Measurements from ENCODE around the gene CNNM4.
A peak's percentile ranks its signal among the peaks of the same experiment; 100 is the strongest.

The CNNM4 gene

GRCh38 chr2:96817882-96818281, 57.2 kb downstream of the CNNM4 start:
- Histone ChIP-seq H3K36me3 (ENCODE audit: control insufficient read depth in 1 of 2, insufficient read depth in 2 of 2, low read depth in 1 of 2, low read length in 2 of 2) (peaks cover 0 to 10% of the 10 kb centered on the region in 2 experiments), H2BK15ac (ENCODE audit: low read depth, poor library complexity, severe bottlenecking) (no peak overlapping the region), H2AFZ (ENCODE audit: low read depth, low read length) (no peak overlapping the region), H3K9me3 (ENCODE audit: control insufficient read depth, low read length) (no peaks in the 10 kb centered on the region), H3K4me3 (ENCODE audit: insufficient read depth in 1 of 2, low read depth in 1 of 2, low read length in 2 of 2) (peak overlapping the region in 1 of 2 experiments; percentile 81), H2BK12ac (ENCODE audit: low read length in 2 of 2) (no peak overlapping the region), H2AK5ac (ENCODE audit: low read length, severe bottlenecking) (no peak overlapping the region), H3K14ac (ENCODE audit: low read length in 2 of 2) (no peak overlapping the region), H3K27ac (ENCODE audit: low read length, poor library complexity, severe bottlenecking) (no peak overlapping the region), H3K18ac (ENCODE audit: low read depth in 1 of 2, low read length in 2 of 2) (no peak overlapping the region), H3K4me1 (ENCODE audit: control insufficient read depth, insufficient read depth, low read depth, low read length) (peaks cover 17% of the 10 kb centered on the region), H3K9ac (ENCODE audit: low read length) (peak overlapping the region; percentile 66), H3K4ac (ENCODE audit: low read depth in 1 of 2, low read length in 2 of 2) (no peak overlapping the region), H3K79me1 (replicated peaks; ENCODE audit: low read length, poor library complexity, severe bottlenecking) (peaks cover 42% of the 10 kb centered on the region), H3K27me3 (ENCODE audit: control insufficient read depth in 1 of 2, insufficient read depth in 1 of 2, low read length in 2 of 2) (no peaks in the 10 kb centered on the region), H2BK5ac (ENCODE audit: low read depth, low read length, poor library complexity, severe bottlenecking) (no peak overlapping the region), H4K8ac (ENCODE audit: low read length) (no peak overlapping the region), H4K91ac (ENCODE audit: low read length) (no peak overlapping the region), H3K4me2 (ENCODE audit: low read length, poor library complexity, severe bottlenecking) (no peak overlapping the region), H3K23ac (ENCODE audit: low read length in 2 of 2) (no peak overlapping the region), H2BK120ac (ENCODE audit: low read depth, low read length) (no peak overlapping the region)
- no peak for DNase-seq
- WGBS: 88% methylated on average over 8 of the region's 8 CpGs

DNA sequence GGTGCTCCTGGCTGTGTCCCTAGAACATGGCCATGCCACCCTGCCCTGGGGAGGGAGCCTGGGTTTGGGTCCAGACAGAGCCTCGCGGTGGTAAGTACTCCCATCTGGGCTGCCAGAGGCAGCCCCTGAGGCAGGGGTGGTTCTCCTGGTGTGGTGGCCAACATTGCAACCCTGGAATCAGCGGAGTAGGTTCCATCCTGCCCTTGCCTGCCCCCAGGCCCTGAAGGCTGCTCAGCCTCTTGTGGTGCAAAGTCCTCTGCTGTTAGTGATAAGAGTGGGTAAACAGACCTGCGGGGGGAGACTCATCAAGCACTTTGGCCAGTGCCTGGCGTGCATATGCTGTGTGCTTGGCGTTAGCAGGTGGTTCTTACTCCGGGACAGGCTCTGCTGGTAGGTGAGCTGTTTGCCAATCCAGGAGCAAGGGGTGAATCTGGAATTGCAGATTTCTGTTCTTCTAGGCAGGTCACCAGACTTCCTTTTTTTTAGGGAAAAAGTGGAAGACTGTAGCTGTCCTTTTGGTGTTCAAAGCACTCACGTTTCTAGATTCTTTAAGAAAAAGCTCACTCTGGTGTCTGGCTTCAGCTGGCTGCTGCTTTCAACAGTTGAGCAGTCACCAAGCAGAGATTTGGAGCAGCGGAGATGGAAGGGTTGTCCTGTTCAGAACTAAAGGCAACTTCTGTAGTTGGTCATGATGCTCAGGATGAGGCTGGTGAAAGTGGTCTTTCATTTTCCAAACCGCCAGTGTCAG, 58.6 kb downstream of the CNNM4 start:
- no peak overlapping the region for H3K27ac ChIP-seq (ENCODE audit: low read length, poor library complexity, severe bottlenecking)
- 95% methylated on average over 10 of the region's 10 CpGs for WGBS
- no peak overlapping the region for H4K91ac ChIP-seq (ENCODE audit: low read length)
- H3K4ac ChIP-seq (ENCODE audit: low read depth in 1 of 2, low read length in 2 of 2): no peak overlapping the region
- no peak overlapping the region for H4K8ac ChIP-seq (ENCODE audit: low read length)
- no peak overlapping the region for H2BK12ac ChIP-seq (ENCODE audit: low read length in 2 of 2)
- DNase-seq: no peak
- no peak overlapping the region for H3K4me2 ChIP-seq (ENCODE audit: low read length, poor library complexity, severe bottlenecking)
- peaks cover 50% of the 10 kb centered on the region for H3K79me1 ChIP-seq (replicated peaks; ENCODE audit: low read length, poor library complexity, severe bottlenecking)
- H3K4me3 ChIP-seq (ENCODE audit: insufficient read depth in 1 of 2, low read depth in 1 of 2, low read length in 2 of 2): no peak overlapping the region
- H3K4me1 ChIP-seq (ENCODE audit: control insufficient read depth, insufficient read depth, low read depth, low read length): peaks cover 19% of the 10 kb centered on the region
- H2AK5ac ChIP-seq (ENCODE audit: low read length, severe bottlenecking): no peak overlapping the region
- no peak overlapping the region for H3K18ac ChIP-seq (ENCODE audit: low read depth in 1 of 2, low read length in 2 of 2)
- H3K9me3 ChIP-seq (ENCODE audit: control insufficient read depth, low read length): no peaks in the 10 kb centered on the region
- no peak overlapping the region for H2BK15ac ChIP-seq (ENCODE audit: low read depth, poor library complexity, severe bottlenecking)
- no peak overlapping the region for H2BK120ac ChIP-seq (ENCODE audit: low read depth, low read length)
- H3K23ac ChIP-seq (ENCODE audit: low read length in 2 of 2): no peak overlapping the region
- H3K36me3 ChIP-seq (ENCODE audit: control insufficient read depth in 1 of 2, insufficient read depth in 2 of 2, low read depth in 1 of 2, low read length in 2 of 2): peaks cover 0 to 17% of the 10 kb centered on the region in 2 experiments
- no peak overlapping the region for H2BK5ac ChIP-seq (ENCODE audit: low read depth, low read length, poor library complexity, severe bottlenecking)
- H3K9ac ChIP-seq (ENCODE audit: low read length): no peak overlapping the region
- H3K14ac ChIP-seq (ENCODE audit: low read length in 2 of 2): no peak overlapping the region
- no peaks in the 10 kb centered on the region for H3K27me3 ChIP-seq (ENCODE audit: control insufficient read depth in 1 of 2, insufficient read depth in 1 of 2, low read length in 2 of 2)
- no peak overlapping the region for H2AFZ ChIP-seq (ENCODE audit: low read depth, low read length)

GRCh38 chr2:96819876-96820511, 59.3 kb downstream of the CNNM4 start:
- no peak overlapping the region for H3K4me2 ChIP-seq (ENCODE audit: low read length, poor library complexity, severe bottlenecking)
- no peak overlapping the region for H3K9ac ChIP-seq (ENCODE audit: low read length)
- H3K27ac ChIP-seq (ENCODE audit: low read length, poor library complexity, severe bottlenecking): no peak overlapping the region
- H4K8ac ChIP-seq (ENCODE audit: low read length): no peak overlapping the region
- DNase-seq: no peak
- no peak overlapping the region for H3K14ac ChIP-seq (ENCODE audit: low read length in 2 of 2)
- no peak overlapping the region for H2BK5ac ChIP-seq (ENCODE audit: low read depth, low read length, poor library complexity, severe bottlenecking)
- no peak overlapping the region for H2AFZ ChIP-seq (ENCODE audit: low read depth, low read length)
- no peak overlapping the region for H2BK120ac ChIP-seq (ENCODE audit: low read depth, low read length)
- H3K4me3 ChIP-seq (ENCODE audit: insufficient read depth in 1 of 2, low read depth in 1 of 2, low read length in 2 of 2): no peak overlapping the region
- H4K91ac ChIP-seq (ENCODE audit: low read length): no peak overlapping the region
- H3K18ac ChIP-seq (ENCODE audit: low read depth in 1 of 2, low read length in 2 of 2): no peak overlapping the region
- no peak overlapping the region for H2BK12ac ChIP-seq (ENCODE audit: low read length in 2 of 2)
- H3K23ac ChIP-seq (ENCODE audit: low read length in 2 of 2): no peak overlapping the region
- H3K4ac ChIP-seq (ENCODE audit: low read depth in 1 of 2, low read length in 2 of 2): no peak overlapping the region
- no peaks in the 10 kb centered on the region for H3K9me3 ChIP-seq (ENCODE audit: control insufficient read depth, low read length)
- no peak overlapping the region for H2AK5ac ChIP-seq (ENCODE audit: low read length, severe bottlenecking)
- H3K27me3 ChIP-seq (ENCODE audit: control insufficient read depth in 1 of 2, insufficient read depth in 1 of 2, low read length in 2 of 2): no peaks in the 10 kb centered on the region
- H3K4me1 ChIP-seq (ENCODE audit: control insufficient read depth, insufficient read depth, low read depth, low read length): peaks cover 22% of the 10 kb centered on the region
- peaks cover 0 to 23% of the 10 kb centered on the region in 2 experiments for H3K36me3 ChIP-seq (ENCODE audit: control insufficient read depth in 1 of 2, insufficient read depth in 2 of 2, low read depth in 1 of 2, low read length in 2 of 2)
- H2BK15ac ChIP-seq (ENCODE audit: low read depth, poor library complexity, severe bottlenecking): no peak overlapping the region
- 96% methylated on average over 12 of the region's 12 CpGs for WGBS
- peaks cover 56% of the 10 kb centered on the region for H3K79me1 ChIP-seq (replicated peaks; ENCODE audit: low read length, poor library complexity, severe bottlenecking)

GRCh38 chr2:96821113-96821675, 60.5 kb downstream of the CNNM4 start:
- Histone ChIP-seq H4K8ac (ENCODE audit: low read length) (no peak overlapping the region), H2BK120ac (ENCODE audit: low read depth, low read length) (no peak overlapping the region), H3K79me1 (replicated peaks; ENCODE audit: low read length, poor library complexity, severe bottlenecking) (peaks cover 62% of the 10 kb centered on the region), H3K9me3 (ENCODE audit: control insufficient read depth, low read length) (no peaks in the 10 kb centered on the region), H3K4me2 (ENCODE audit: low read length, poor library complexity, severe bottlenecking) (no peak overlapping the region), H3K4me1 (ENCODE audit: control insufficient read depth, insufficient read depth, low read depth, low read length) (peaks cover 19% of the 10 kb centered on the region), H3K18ac (ENCODE audit: low read depth in 1 of 2, low read length in 2 of 2) (no peak overlapping the region), H2AK5ac (ENCODE audit: low read length, severe bottlenecking) (no peak overlapping the region), H2BK12ac (ENCODE audit: low read length in 2 of 2) (no peak overlapping the region), H3K27ac (ENCODE audit: low read length, poor library complexity, severe bottlenecking) (no peak overlapping the region), H3K36me3 (ENCODE audit: control insufficient read depth in 1 of 2, insufficient read depth in 2 of 2, low read depth in 1 of 2, low read length in 2 of 2) (peaks cover 0 to 32% of the 10 kb centered on the region in 2 experiments), H4K91ac (ENCODE audit: low read length) (no peak overlapping the region), H3K14ac (ENCODE audit: low read length in 2 of 2) (no peak overlapping the region), H2AFZ (ENCODE audit: low read depth, low read length) (no peak overlapping the region), H2BK5ac (ENCODE audit: low read depth, low read length, poor library complexity, severe bottlenecking) (no peak overlapping the region), H3K27me3 (ENCODE audit: control insufficient read depth in 1 of 2, insufficient read depth in 1 of 2, low read length in 2 of 2) (no peaks in the 10 kb centered on the region), H3K23ac (ENCODE audit: low read length in 2 of 2) (no peak overlapping the region), H3K4ac (ENCODE audit: low read depth in 1 of 2, low read length in 2 of 2) (no peak overlapping the region), H3K4me3 (ENCODE audit: insufficient read depth in 1 of 2, low read depth in 1 of 2, low read length in 2 of 2) (no peak overlapping the region), H2BK15ac (ENCODE audit: low read depth, poor library complexity, severe bottlenecking) (no peak overlapping the region), H3K9ac (ENCODE audit: low read length) (no peak overlapping the region)
- 92% methylated on average over 11 of the region's 11 CpGs for WGBS
- DNase-seq: no peak
